Measurements from ENCODE around the gene C1orf35.

C1orf35 gene

DNA sequence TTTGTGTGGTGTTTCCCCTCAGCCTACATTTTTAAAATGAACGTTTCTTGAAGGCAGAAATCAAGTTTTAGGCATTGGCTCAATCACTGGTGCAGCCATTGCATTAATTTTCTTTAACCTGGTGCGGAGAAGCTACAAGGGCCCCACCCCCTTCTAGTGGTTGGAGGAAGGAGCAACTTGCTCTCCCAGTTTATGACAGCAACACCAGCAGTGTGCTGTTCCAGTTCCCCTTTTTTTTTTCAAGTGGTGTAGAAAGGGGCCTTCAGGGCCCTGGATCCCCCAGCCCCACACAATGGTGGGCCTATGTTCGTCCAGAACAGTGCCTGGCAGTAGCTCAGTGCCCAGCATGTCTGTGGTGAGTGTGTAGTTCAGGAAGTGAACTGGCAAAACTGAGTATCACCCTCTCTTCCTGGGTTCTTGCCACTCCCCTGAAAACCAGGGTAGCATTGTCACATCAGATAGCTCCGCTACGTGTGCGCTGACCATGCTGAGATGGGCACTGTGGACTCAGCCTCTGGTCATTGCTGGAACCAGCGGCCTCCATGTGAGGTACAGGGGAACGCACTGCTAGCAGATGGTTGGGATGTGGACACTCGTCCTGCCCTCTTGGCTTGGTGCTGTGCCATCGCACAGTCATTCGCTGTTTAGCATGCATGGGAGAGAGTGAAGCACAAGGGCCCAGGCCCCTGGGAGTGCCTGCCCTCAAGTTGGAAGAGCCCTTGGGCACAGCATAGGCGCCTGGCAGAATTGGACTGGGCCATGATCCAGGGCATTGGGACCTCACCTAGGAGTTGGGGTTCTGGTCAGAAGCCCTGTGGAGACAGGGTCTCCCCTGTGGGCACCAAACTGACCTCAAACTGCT, 13.4 kb downstream of the C1orf35 start:
- in situ Hi-C loops (cut with HindIII; ENCODE audit: low sequenced_read_pairs): no loop called here
- no peak overlapping the region for H3K4me3 ChIP-seq (ENCODE audit: low read depth, low read length)
- TF ChIP-seq, protein P1, sequence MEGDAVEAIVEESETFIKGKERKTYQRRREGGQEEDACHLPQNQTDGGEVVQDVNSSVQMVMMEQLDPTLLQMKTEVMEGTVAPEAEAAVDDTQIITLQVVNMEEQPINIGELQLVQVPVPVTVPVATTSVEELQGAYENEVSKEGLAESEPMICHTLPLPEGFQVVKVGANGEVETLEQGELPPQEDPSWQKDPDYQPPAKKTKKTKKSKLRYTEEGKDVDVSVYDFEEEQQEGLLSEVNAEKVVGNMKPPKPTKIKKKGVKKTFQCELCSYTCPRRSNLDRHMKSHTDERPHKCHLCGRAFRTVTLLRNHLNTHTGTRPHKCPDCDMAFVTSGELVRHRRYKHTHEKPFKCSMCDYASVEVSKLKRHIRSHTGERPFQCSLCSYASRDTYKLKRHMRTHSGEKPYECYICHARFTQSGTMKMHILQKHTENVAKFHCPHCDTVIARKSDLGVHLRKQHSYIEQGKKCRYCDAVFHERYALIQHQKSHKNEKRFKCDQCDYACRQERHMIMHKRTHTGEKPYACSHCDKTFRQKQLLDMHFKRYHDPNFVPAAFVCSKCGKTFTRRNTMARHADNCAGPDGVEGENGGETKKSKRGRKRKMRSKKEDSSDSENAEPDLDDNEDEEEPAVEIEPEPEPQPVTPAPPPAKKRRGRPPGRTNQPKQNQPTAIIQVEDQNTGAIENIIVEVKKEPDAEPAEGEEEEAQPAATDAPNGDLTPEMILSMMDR (IDR thresholded peaks at IDR 0.05; ENCODE audit: low read depth, low read length, missing control alignments): no peak
- no peak for DNase-seq (ENCODE audit: low read depth)

DNA sequence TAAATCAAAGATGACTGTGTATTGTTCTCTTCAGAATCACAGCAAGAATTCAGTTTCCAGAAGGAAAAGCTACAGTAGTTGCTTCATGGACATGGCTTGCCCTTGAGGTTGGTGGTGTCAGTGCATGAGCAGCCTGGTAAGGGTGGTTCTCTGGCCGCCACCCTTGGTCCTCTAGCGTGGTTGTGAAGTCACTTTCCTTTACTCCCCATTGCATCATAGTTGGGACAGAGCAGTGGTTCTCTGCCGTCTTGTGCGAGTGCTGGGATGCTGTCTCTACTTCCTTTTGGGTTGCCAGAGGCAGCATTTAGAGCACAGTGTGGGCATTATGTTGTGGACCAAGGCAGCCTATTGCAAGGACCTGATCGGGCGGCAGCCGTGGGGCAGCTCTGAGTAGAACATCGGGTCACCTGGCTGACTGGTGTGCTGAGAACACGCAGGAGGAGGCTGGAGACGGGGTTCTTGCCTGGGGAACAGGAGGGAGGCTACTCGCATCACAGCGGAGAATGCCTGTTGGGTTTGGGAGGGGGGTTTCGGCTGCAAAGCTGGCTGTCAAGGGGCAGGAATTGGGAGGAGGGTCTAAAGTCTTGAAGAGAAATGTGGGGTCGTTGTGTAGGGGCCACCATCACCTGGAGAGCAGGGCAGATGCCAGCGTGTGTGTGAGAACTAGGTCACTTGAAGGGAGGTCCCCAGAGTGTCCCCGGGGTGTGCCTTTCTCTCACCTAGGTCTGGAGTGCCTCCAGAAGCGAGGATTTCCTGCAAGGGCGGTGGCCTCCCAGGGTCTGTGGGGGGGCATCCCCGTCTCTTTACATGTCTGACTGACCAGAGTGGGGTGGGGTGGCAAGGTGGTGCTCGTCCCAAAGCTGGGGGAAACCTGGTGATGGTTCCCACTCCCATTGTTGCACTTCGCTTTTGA, 14.3 kb downstream of the C1orf35 start:
- in situ Hi-C loops (cut with HindIII; ENCODE audit: low sequenced_read_pairs): no loop called here
- no peak for DNase-seq (ENCODE audit: low read depth)

DNA sequence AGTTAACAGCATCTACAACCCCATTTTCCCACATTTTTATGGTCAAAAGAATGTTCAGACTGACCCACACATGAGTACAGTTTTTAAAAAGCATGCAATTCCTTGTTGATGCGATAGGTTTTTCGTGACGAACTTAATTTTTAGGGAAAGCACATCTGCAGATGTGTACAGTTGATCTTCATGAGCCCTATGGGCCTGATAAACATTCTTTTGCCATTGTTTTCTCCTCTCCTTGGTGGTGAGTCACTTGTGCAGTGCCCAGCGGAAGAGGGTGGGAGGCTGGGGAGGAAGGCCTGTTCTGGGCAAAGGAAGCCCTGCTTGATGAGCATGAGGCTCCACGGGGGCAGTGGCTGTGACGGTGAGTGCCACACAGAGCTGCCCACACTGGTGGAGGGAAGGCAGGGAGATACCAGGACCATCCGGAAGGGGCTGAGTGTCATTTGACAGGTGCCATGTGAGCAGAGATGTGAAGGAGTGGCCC, 15.3 kb downstream of the C1orf35 start:
- no peak overlapping the region for H3K4me3 ChIP-seq (ENCODE audit: low read depth, low read length)
- DNase-seq (ENCODE audit: low read depth): peak; percentile 27
- in situ Hi-C loops (cut with HindIII; ENCODE audit: low sequenced_read_pairs): no loop called here
- TF ChIP-seq, protein P1 (IDR thresholded peaks at IDR 0.05; ENCODE audit: low read depth, low read length, missing control alignments): no peak

More for the DNA sequence above, 14.3 kb downstream of the C1orf35 start:
- H3K4me3 ChIP-seq (ENCODE audit: low read depth, low read length): no peak overlapping the region
- TF ChIP-seq, protein P1 (IDR thresholded peaks at IDR 0.05; ENCODE audit: low read depth, low read length, missing control alignments): no peak

DNA sequence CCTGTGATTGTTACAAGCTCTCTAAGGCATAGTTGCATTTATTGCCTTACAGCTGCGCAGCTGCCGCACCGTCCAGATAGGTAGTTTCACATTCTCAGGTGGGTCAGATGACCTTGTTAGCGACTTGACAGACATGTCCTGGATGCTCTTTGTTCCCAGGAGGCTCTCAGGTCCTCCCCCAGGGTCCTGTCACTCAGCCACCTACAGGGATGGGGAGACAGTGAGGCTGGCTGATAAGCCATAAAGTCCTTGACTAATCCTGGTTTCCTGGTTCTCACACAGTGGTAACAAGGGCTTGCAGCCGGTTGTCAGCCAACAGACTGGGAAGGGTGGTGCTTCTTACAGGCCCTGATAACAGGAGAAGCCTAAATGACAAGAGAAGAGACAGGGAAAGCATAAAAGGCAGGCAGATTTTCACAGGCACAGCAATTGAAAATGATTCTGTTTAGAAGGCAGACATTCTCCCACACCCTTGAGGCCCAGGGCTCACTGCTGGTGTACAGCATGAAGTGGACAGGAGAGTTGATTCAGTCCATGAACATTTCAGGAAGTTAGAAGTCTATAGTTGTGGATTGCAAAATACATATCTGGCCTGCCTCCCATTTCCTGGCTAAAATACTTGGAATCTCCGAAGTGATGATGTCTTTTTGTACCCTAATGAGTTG, 17.7 kb downstream of the C1orf35 start:
- H3K4me3 ChIP-seq (ENCODE audit: low read depth, low read length): peak overlapping the region; percentile 95
- TF ChIP-seq, protein P1 (IDR thresholded peaks at IDR 0.05; ENCODE audit: low read depth, low read length, missing control alignments): no peak
- in situ Hi-C loops (cut with HindIII; ENCODE audit: low sequenced_read_pairs): no loop called here
- DNase-seq (ENCODE audit: low read depth): peak; percentile 23

DNA sequence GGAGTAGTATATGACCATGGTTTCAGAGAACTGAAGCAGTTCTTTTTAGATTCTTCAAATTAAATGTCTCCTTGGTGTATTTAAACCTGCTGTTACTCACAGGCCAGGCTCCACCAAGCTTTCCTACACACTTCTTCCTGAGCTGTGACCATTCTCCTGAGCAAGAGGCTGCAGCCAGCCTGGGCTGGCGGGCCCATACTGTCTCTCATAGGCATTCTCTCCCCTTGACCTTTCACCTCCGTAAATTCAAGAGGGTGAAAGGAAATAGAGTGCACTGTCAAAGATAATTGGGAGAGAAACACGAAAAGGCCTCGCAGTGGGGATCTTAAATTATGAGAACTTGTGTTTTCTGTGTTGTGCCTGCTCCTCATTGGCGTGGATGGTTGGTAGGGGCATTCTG, 18.3 kb downstream of the C1orf35 start:
- TF ChIP-seq, protein P1 (IDR thresholded peaks at IDR 0.05; ENCODE audit: low read depth, low read length, missing control alignments): no peak

DNA sequence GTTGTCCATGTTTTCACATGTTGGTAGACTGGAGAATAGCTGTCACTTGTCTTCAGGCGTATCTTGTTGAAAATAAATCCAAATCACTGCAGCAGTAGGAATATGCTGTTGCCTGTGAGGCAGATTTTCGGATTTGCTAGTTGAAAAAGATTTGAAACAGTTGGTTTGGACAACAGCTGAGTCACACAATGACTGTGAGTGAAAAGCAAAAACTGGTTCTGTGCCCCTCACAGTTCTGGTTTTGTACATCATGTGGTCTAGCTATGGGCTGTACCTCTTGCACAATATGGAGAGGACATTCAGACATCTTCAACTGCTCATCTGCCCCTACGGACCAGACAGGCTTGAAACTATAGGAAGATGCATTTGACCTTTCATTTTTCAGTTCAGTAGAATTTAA, 18.8 kb downstream of the C1orf35 start:
- TF ChIP-seq, protein P1 (IDR thresholded peaks at IDR 0.05; ENCODE audit: low read depth, low read length, missing control alignments): no peak
- no peak for DNase-seq (ENCODE audit: low read depth)
- in situ Hi-C loops (cut with HindIII; ENCODE audit: low sequenced_read_pairs): no loop called here
- H3K4me3 ChIP-seq (ENCODE audit: low read depth, low read length): peak overlapping the region; percentile 95

More for the DNA sequence above, 18.3 kb downstream of the C1orf35 start:
- peak overlapping the region; percentile 95 for H3K4me3 ChIP-seq (ENCODE audit: low read depth, low read length)
- DNase-seq (ENCODE audit: low read depth): no peak
- in situ Hi-C loops (cut with HindIII; ENCODE audit: low sequenced_read_pairs): no loop called here

Data from astrocyte of the cerebellum (primary cell).